Bronchial epithelial cell (primary cell): ENCODE data around the gene POMT1. TPM values are rescaled to one million over a fixed set of nuclear protein-coding genes. Genes with fewer than 3 reads are reported as not detected.

ENCODE experiments used
- DNase-seq: peaks from one replicate; pipeline ENCODE4 v3.0.0-alpha.2; 2010; ENCODE audit warnings: low read depth
- FAIRE-seq: peaks from 2 replicates; lab custom pipeline; 2011; peaks lifted over from hg19 to GRCh38; lab: Jason Lieb, UNC
- H3K27me3 ChIP-seq: 2 replicates; pipeline ENCODE4 v1.5.1; 2011; ENCODE audit warnings: low read length; ENCODE audit not compliant: control insufficient read depth, insufficient read depth
- H3K36me3 ChIP-seq: 2 replicates; pipeline ENCODE4 v1.5.1; 2011; ENCODE audit warnings: low read length; ENCODE audit not compliant: control insufficient read depth, insufficient read depth
- H3K4me3 ChIP-seq: 2 replicates; pipeline ENCODE4 v1.5.1; 2011; ENCODE audit warnings: mild to moderate bottlenecking, low read depth, low read length, control low read depth
- total RNA-seq: library from RNA; depleted of rRNA; stranded (reverse); fragments of >200 nt; gene quantifications from 2 replicates; pipeline ENCODE4 v1.2.1, GENCODE V29; 2014
- TF ChIP-seq, protein P1 (sequence below): IDR thresholded peaks from 2 replicates; pipeline ENCODE4 v1.5.1; 2011; ENCODE audit warnings: mild to moderate bottlenecking, moderate library complexity, low read length, control low read depth, inconsistent platforms; ENCODE audit not compliant: insufficient read depth, severe bottlenecking

Gene POMT1
- total RNA-seq, 1 donor from 2014 or later = 13.7 TPM

DNA sequence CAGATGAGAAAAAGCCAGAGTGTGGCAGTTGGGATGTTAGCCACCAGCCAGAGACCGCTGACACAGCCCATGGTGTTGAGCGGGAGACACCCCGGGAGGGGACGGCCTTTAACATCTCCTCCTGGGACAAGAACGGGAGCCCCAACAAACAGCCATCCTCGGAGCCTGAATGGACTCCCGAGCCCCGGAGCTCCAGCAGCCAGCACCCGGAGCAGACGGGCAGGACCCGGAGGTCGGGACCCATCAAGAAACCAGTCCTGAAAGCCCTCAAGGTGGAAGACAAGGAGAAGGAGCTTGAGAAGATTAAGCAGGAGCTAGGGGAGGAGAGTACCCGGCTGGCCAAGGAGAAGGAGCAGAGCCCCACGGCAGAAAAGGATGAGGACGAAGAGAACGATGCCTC is 28.0 kb upstream of the POMT1 start:
- H3K27me3 ChIP-seq = no peaks in the 10 kb centered on the region
- no peak for FAIRE-seq
- H3K4me3 ChIP-seq = no peak overlapping the region
- no peak for DNase-seq
- H3K36me3 ChIP-seq = peaks cover 53% of the 10 kb centered on the region
- TF ChIP-seq, protein P1, sequence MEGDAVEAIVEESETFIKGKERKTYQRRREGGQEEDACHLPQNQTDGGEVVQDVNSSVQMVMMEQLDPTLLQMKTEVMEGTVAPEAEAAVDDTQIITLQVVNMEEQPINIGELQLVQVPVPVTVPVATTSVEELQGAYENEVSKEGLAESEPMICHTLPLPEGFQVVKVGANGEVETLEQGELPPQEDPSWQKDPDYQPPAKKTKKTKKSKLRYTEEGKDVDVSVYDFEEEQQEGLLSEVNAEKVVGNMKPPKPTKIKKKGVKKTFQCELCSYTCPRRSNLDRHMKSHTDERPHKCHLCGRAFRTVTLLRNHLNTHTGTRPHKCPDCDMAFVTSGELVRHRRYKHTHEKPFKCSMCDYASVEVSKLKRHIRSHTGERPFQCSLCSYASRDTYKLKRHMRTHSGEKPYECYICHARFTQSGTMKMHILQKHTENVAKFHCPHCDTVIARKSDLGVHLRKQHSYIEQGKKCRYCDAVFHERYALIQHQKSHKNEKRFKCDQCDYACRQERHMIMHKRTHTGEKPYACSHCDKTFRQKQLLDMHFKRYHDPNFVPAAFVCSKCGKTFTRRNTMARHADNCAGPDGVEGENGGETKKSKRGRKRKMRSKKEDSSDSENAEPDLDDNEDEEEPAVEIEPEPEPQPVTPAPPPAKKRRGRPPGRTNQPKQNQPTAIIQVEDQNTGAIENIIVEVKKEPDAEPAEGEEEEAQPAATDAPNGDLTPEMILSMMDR = no peak

DNA sequence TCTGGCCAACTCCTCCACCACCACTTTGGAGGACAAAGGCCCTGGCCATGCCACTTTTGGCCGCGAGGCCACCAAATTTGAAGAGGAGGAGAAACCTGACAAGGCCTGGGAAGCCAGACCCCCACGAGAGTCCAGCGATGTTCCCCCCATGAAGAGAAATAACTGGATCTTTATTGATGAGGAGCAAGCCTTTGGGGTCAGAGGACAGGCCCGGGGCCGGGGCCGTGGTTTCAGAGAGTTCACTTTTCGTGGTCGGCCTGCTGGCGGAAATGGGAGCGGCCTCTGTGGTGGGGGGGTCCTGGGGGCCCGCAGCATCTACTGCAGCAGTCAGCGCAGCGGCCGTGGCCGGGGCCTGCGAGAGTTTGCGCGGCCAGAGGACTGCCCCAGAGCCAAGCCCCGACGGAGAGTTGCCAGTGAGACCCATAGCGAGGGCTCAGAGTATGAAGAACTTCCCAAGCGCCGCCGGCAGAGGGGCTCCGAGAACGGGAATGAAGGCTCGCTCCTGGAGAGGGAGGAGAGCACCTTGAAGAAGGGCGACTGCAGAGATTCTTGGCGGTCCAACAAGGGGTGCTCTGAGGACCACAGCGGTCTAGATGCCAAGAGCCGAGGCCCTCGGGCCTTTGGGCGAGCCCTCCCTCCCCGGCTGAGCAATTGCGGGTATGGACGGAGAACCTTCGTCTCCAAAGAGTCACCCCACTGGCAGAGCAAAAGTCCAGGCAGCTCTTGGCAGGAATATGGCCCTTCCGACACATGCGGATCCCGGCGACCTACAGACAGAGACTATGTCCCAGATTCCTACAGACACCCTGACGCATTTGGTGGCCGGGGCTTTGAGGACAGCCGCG is 27.4 kb upstream of the POMT1 start:
- FAIRE-seq (no peak), DNase-seq (no peak)
- H3K4me3 ChIP-seq = no peak overlapping the region
- H3K36me3 ChIP-seq = peaks cover 53% of the 10 kb centered on the region
- H3K27me3 ChIP-seq = no peaks in the 10 kb centered on the region
- TF ChIP-seq, protein P1 = no peak

DNA sequence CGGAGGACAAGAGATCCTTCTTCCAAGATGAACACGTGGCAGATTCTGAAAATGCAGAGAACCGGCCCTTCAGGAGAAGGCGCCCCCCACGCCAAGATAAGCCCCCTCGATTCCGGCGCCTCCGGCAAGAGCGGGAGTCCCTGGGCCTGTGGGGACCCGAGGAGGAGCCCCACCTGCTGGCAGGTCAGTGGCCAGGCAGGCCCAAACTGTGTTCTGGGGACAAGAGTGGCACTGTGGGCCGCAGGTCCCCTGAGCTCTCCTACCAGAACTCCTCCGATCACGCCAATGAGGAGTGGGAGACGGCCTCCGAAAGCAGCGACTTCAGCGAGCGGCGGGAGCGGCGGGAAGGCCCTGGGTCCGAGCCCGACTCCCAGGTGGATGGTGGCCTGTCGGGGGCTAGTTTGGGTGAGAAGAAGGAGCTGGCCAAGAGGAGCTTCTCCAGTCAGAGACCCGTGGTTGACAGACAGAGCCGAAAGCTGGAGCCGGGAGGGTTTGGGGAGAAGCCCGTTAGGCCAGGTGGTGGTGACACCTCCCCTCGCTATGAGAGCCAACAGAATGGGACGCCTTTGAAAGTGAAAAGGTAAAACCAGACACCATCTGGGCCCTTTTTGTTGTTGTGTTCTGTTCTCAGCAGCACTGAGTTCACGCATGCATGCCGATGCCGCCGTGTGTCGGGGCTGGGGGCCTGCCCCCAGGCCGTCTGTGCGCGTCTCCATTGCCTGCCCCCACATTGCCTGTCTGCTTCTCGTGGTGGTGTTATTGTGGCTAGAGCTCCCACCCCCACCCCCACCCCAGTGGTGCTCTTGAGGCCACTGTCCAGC is 26.6 kb upstream of the POMT1 start:
- H3K27me3 ChIP-seq = no peaks in the 10 kb centered on the region
- FAIRE-seq (no peak), DNase-seq (no peak)
- H3K4me3 ChIP-seq = no peak overlapping the region
- TF ChIP-seq, protein P1 = peak; percentile 40
- H3K36me3 ChIP-seq = peaks cover 48% of the 10 kb centered on the region

DNA sequence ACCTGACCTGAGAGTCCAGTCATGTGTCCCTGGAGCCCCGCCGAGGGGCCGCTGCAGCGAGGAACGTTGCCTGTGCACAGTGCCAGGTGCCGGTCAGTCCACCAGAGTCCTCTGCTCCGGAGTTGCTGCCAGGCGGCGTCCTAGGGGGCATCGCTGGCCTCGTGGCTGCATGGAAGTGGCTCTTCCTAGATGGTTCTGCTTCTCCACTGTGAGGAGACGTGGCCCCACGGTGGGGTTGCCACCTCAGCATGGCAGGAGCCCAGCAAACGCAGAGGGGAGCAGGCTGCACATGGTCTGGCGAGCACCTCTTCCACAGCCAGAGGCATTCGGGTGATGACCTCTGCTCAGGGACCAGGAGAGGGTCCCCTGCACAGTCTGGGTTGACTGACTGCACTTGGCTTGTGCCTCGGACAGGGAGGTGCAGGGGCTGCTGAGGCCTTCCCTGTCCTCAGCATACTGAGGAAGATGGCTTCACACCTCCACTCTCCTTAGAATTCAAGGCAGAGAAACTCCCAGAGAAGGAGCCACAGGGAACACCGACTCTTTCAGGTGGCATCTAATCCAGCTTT is 25.9 kb upstream of the POMT1 start:
- DNase-seq (no peak), FAIRE-seq (no peak)
- Histone ChIP-seq H3K27me3 (no peaks in the 10 kb centered on the region), H3K4me3 (no peak overlapping the region), H3K36me3 (peaks cover 50% of the 10 kb centered on the region)
- TF ChIP-seq, protein P1 = no peak

DNA sequence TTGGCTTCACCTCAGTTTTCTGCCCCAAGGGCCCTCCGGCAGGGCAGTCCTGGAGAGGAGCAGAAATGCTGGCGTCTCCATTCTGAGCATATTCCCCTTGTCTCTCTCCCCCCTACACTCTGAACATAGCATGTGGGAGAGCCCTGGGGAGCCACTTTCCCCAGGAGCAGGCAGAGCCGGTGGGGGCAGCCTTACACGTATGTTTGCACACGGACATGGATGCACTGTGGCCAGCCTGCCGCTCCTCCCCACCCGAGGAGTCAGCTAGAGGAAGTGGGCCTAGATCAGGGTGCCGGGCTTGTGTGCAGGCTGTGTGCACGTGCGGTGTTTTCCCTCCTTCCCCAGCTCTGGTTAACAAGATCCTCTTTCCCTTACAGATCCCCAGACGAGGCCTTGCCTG is 25.4 kb upstream of the POMT1 start:
- H3K27me3 ChIP-seq = no peaks in the 10 kb centered on the region
- no peak for FAIRE-seq
- peaks cover 55% of the 10 kb centered on the region for H3K36me3 ChIP-seq
- no peak for DNase-seq
- H3K4me3 ChIP-seq = no peak overlapping the region
- TF ChIP-seq, protein P1 = no peak
